Neural cell (in vitro differentiated cells): ENCODE data around the gene TBC1D24. TPM values are rescaled to one million over a fixed set of nuclear protein-coding genes. Genes with fewer than 3 reads are reported as not detected.

ENCODE experiments used
- H2AFZ ChIP-seq: fragments of 200-600, 300-800 bp; sonication (generic), shearing (Covaris generic); 2 replicates; pipeline ENCODE4 v1.6.0; 2014; ENCODE audit warnings: low read depth, mild to moderate bottlenecking, antibody characterized with exemption, low read length, moderate library complexity
- H3F3A ChIP-seq: fragments of 200-600 bp; shearing (Covaris generic); 2 replicates; pipeline ENCODE4 v1.6.1; 2016; ENCODE audit warnings: mild to moderate bottlenecking, moderate library complexity, mixed read lengths, antibody characterized with exemption, low read length; ENCODE audit not compliant: insufficient read depth, poor library complexity, severe bottlenecking
- H3K27ac ChIP-seq: fragments of 200-600, 300-800 bp; sonication (generic), shearing (Covaris generic); 2 replicates; pipeline ENCODE4 v1.5.1; 2014; ENCODE audit warnings: mild to moderate bottlenecking, low read length, moderate library complexity
- H3K27me3 ChIP-seq: fragments of 300-800, 200-600 bp; sonication (generic), shearing (Covaris generic); 2 replicates; pipeline ENCODE4 v1.6.0; 2014; ENCODE audit warnings: mild to moderate bottlenecking, low read depth, low read length, moderate library complexity; ENCODE audit not compliant: insufficient read depth
- H3K36me3 ChIP-seq: fragments of 300-800, 200-600 bp; sonication (generic), shearing (Covaris generic); 2 replicates; pipeline ENCODE4 v1.5.1; 2014; ENCODE audit warnings: mild to moderate bottlenecking, antibody characterized with exemption, low read length, moderate library complexity; ENCODE audit not compliant: insufficient read depth
- H3K4me2 ChIP-seq: fragments of 300-800, 200-600 bp; sonication (generic), shearing (Covaris generic); 2 replicates; pipeline ENCODE4 v1.6.0; 2014; ENCODE audit warnings: mild to moderate bottlenecking, low read length
- H3K4me3 ChIP-seq: fragments of 300-800, 200-600 bp; sonication (generic), shearing (Covaris generic); 2 replicates; pipeline ENCODE4 v1.5.1; 2014; ENCODE audit warnings: mild to moderate bottlenecking, low read length, moderate library complexity
- H3K79me2 ChIP-seq: fragments of 200-600 bp; shearing (Covaris generic); replicated peaks from 2 replicates; pipeline ENCODE4 v1.6.0; 2014; ENCODE audit warnings: mild to moderate bottlenecking, low read length, moderate library complexity; ENCODE audit not compliant: insufficient read depth
- H3K9ac ChIP-seq: fragments of 300-800, 200-600 bp; sonication (generic), shearing (Covaris generic); 2 replicates; pipeline ENCODE4 v1.6.1; 2016; ENCODE audit warnings: mild to moderate bottlenecking, low read length, mixed read lengths
- H3K9me2 ChIP-seq: fragments of 200-600 bp; shearing (Covaris generic); 2 replicates; pipeline ENCODE4 v1.6.1; 2016; ENCODE audit warnings: mild to moderate bottlenecking, low read length, mixed read lengths; ENCODE audit not compliant: insufficient read depth
- H3K9me3 ChIP-seq: fragments of 200-600, 300-800 bp; sonication (generic), shearing (Covaris generic); 2 replicates; pipeline ENCODE4 v1.6.1; 2016; ENCODE audit warnings: mild to moderate bottlenecking, mixed run types, low read length, moderate library complexity, mixed read lengths
- H4K20me1 ChIP-seq: fragments of 200-600 bp; shearing (Covaris generic); 2 replicates; pipeline ENCODE4 v1.6.1; 2016; ENCODE audit warnings: mild to moderate bottlenecking, mixed run types; ENCODE audit not compliant: insufficient read depth
- CTCF ChIP-seq: fragments of 450-650 bp; IDR thresholded peaks from 2 replicates; pipeline ENCODE4 v1.5.1; 2014; ENCODE audit warnings: antibody characterized with exemption, mild to moderate bottlenecking, moderate library complexity; ENCODE audit not compliant: poor library complexity, severe bottlenecking
- EP300 ChIP-seq: fragments of 450-650 bp; conservative IDR thresholded peaks from 2 replicates; pipeline ENCODE4 v1.6.1; 2014; ENCODE audit warnings: antibody characterized with exemption, mild to moderate bottlenecking, moderate library complexity; ENCODE audit not compliant: poor library complexity, severe bottlenecking
- EZH2 ChIP-seq: fragments of 200-600, 300-800 bp; shearing (Covaris generic), sonication (generic); IDR thresholded peaks from 2 replicates; pipeline ENCODE4 v1.6.1; 2014; ENCODE audit warnings: antibody characterized with exemption, low read length, borderline replicate concordance, mild to moderate bottlenecking; ENCODE audit not compliant: insufficient read depth, poor library complexity, severe bottlenecking
- MXI1 ChIP-seq: fragments of 450-650 bp; conservative IDR thresholded peaks from 2 replicates; pipeline ENCODE4 v1.6.1; 2014; ENCODE audit warnings: antibody characterized with exemption, mild to moderate bottlenecking; ENCODE audit not compliant: poor library complexity, severe bottlenecking
- POLR2AphosphoS5 ChIP-seq: IDR thresholded peaks from 2 replicates; pipeline ENCODE4 v1.6.1; 2012
- RAD21 ChIP-seq: fragments of 450-650 bp; conservative IDR thresholded peaks from 2 replicates; pipeline ENCODE4 v1.6.1; 2014; ENCODE audit warnings: antibody characterized with exemption, mild to moderate bottlenecking, moderate library complexity
- REST ChIP-seq: IDR thresholded peaks from 2 replicates; pipeline ENCODE4 v1.6.1; 2012; ENCODE audit warnings: borderline replicate concordance
- SMC3 ChIP-seq: fragments of 450-650 bp; conservative IDR thresholded peaks from 2 replicates; pipeline ENCODE4 v1.6.1; 2014; ENCODE audit warnings: antibody characterized with exemption, mild to moderate bottlenecking, moderate library complexity; ENCODE audit not compliant: poor library complexity
- TAF1 ChIP-seq: IDR thresholded peaks from 2 replicates; pipeline ENCODE4 v1.6.1; 2012; ENCODE audit warnings: low read depth
- polyA plus RNA-seq: library from polyadenylated mRNA; depleted of rRNA; stranded (reverse); fragments of >200 nt; gene quantifications from 2 replicates; pipeline ENCODE4 v1.2.3, GENCODE V29; 2014

The TBC1D24 gene
- polyA plus RNA-seq, 1 donor from 2014 or later, result 27.1 TPM

DNA sequence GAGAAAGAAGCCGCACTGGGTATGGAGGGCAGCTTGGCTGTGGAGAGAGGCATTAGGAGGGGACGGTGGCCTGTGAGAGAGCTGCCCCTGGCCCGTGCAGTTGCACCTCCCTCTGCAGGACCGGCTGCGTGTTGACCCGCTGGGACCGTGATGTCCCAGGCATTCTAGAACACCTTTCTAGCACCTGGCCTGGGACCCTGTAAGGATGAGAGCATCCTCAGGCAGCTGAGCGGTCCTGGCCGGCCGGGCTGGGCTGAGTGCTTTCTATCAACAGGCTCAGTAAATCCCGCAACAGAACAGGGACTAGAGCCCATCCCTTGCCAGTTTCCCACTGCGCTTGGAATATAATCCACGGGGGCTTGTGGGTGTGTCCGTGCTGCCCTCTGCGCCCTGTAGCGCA is 14.7 kb downstream of the TBC1D24 start:
- TF ChIP-seq MXI1 (no peak), SMC3 (no peak), EZH2 (no peak), POLR2AphosphoS5 (no peak), REST (no peak), EP300 (no peak)
- no peak overlapping the region for H3K9ac ChIP-seq
- no peaks in the 10 kb centered on the region for H3K27me3 ChIP-seq
- no peaks in the 10 kb centered on the region for H3K36me3 ChIP-seq
- no peaks in the 10 kb centered on the region for H3K79me2 ChIP-seq
- no peaks in the 10 kb centered on the region for H3F3A ChIP-seq
- H2AFZ ChIP-seq, result no peak overlapping the region
- no peaks in the 10 kb centered on the region for H4K20me1 ChIP-seq
- H3K9me3 ChIP-seq, result no peaks in the 10 kb centered on the region
- no peaks in the 10 kb centered on the region for H3K9me2 ChIP-seq
- H3K4me3 ChIP-seq, result no peak overlapping the region
- no peak overlapping the region for H3K27ac ChIP-seq
- H3K4me2 ChIP-seq, result no peak overlapping the region

GRCh38 chr16:2490190-2491105 is 15.5 kb downstream of the TBC1D24 start:
- no peaks in the 10 kb centered on the region for H3F3A ChIP-seq
- H3K36me3 ChIP-seq, result no peaks in the 10 kb centered on the region
- H3K4me3 ChIP-seq, result no peak overlapping the region
- H3K9me3 ChIP-seq, result no peaks in the 10 kb centered on the region
- no peaks in the 10 kb centered on the region for H3K9me2 ChIP-seq
- no peak for TF ChIP-seq TAF1
- no peak for TF ChIP-seq EZH2
- no peak for TF ChIP-seq SMC3
- TF ChIP-seq REST, result no peak
- no peak for TF ChIP-seq CTCF
- TF ChIP-seq POLR2AphosphoS5, result no peak
- TF ChIP-seq RAD21, result no peak
- TF ChIP-seq EP300, result no peak
- no peak overlapping the region for H3K27ac ChIP-seq
- H3K79me2 ChIP-seq, result no peaks in the 10 kb centered on the region
- no peak overlapping the region for H2AFZ ChIP-seq
- no peaks in the 10 kb centered on the region for H3K27me3 ChIP-seq
- H3K9ac ChIP-seq, result no peak overlapping the region
- no peaks in the 10 kb centered on the region for H4K20me1 ChIP-seq
- no peak overlapping the region for H3K4me2 ChIP-seq
